ENCODE data around the gene PHLDA2.
"Not testable (repeated sequence)": the region's sequence is repeated elsewhere in the genome, so short reads cannot be mapped to it uniquely, and the experiment has no call there.

Gene PHLDA2

GRCh38 chr11:2942447-2942846, 13.2 kb upstream of the PHLDA2 start:
- DNase-seq (no peak), ATAC-seq (replicated peaks) (no peak)
- H3K27me3 Mint-ChIP-seq, result no peaks in the 10 kb centered on the region
- H3K27ac Mint-ChIP-seq, result no peak overlapping the region
- peaks cover 19 to 29% of the 10 kb centered on the region in 2 donors for H3K4me1 Mint-ChIP-seq (ENCODE audit: low read depth in 2 of 2)
- peaks cover 4 to 19% of the 10 kb centered on the region in 2 donors for H3K9me3 Mint-ChIP-seq
- peaks cover 68% of the 10 kb centered on the region for H3K36me3 Mint-ChIP-seq (ENCODE audit: insufficient read depth)
- no peak overlapping the region for H3K4me3 Mint-ChIP-seq

GRCh38 chr11:2940921-2941821, 12.0 kb upstream of the PHLDA2 start:
- Mint-ChIP-seq H3K4me3 (no peak overlapping the region), H3K4me1 (ENCODE audit: low read depth in 2 of 2) (peaks cover 19 to 25% of the 10 kb centered on the region in 2 donors), H3K27ac (peak overlapping the region; percentile 77 to 94), H3K9me3 (peaks cover 6 to 23% of the 10 kb centered on the region in 2 donors), H3K27me3 (no peaks in the 10 kb centered on the region), H3K36me3 (ENCODE audit: insufficient read depth) (peaks cover 64% of the 10 kb centered on the region)
- DNase-seq (no peak), ATAC-seq (replicated peaks) (no peak)

GRCh38 chr11:2940147-2940920, 11.1 kb upstream of the PHLDA2 start:
- H3K36me3 Mint-ChIP-seq (ENCODE audit: insufficient read depth), result peaks cover 57% of the 10 kb centered on the region
- H3K4me3 Mint-ChIP-seq, result peak overlapping the region in 1 of 2 donors; percentile 6
- ATAC-seq (replicated peaks) (peak; percentile 80), DNase-seq (no peak)
- peaks cover 10 to 17% of the 10 kb centered on the region in 2 donors for H3K4me1 Mint-ChIP-seq (ENCODE audit: low read depth in 2 of 2)
- H3K27ac Mint-ChIP-seq, result peak overlapping the region; percentile 77 to 94
- peaks cover 6 to 23% of the 10 kb centered on the region in 2 donors for H3K9me3 Mint-ChIP-seq
- H3K27me3 Mint-ChIP-seq, result no peaks in the 10 kb centered on the region

GRCh38 chr11:2938458-2939418, 9.5 kb upstream of the PHLDA2 start:
- Mint-ChIP-seq H3K9me3 (peaks cover 6 to 23% of the 10 kb centered on the region in 2 donors), H3K27ac (peak overlapping the region; percentile 86 to 94), H3K4me3 (peak overlapping the region; percentile 42 to 47), H3K36me3 (ENCODE audit: insufficient read depth) (peaks cover 49% of the 10 kb centered on the region)
- H3K27me3 Mint-ChIP-seq; H3K4me1 Mint-ChIP-seq (ENCODE audit: low read depth in 2 of 2); ATAC-seq (replicated peaks); DNase-seq: not testable (repeated sequence)

- not testable (repeated sequence) for ATAC-seq (replicated peaks); DNase-seq; H3K27me3 Mint-ChIP-seq
- Mint-ChIP-seq H3K4me1 (ENCODE audit: low read depth in 2 of 2) (peaks cover 3 to 14% of the 10 kb centered on the region in 2 donors), H3K4me3 (peak overlapping the region; percentile 42 to 47), H3K9me3 (peaks cover 6 to 23% of the 10 kb centered on the region in 2 donors), H3K36me3 (ENCODE audit: insufficient read depth) (peaks cover 43% of the 10 kb centered on the region), H3K27ac (peak overlapping the region; percentile 78 to 94)
These were observed 8.6 kb upstream of the PHLDA2 start for GRCh38 chr11:2937641-2938457.

GRCh38 chr11:2934611-2935239, 5.5 kb upstream of the PHLDA2 start:
- ATAC-seq (replicated peaks) (no peak), DNase-seq (no peak)
- Mint-ChIP-seq H3K4me3 (no peak overlapping the region), H3K9me3 (peaks cover 6 to 23% of the 10 kb centered on the region in 2 donors), H3K36me3 (ENCODE audit: insufficient read depth) (peaks cover 38% of the 10 kb centered on the region), H3K27ac (no peak overlapping the region), H3K4me1 (ENCODE audit: low read depth in 2 of 2) (peaks cover 7 to 20% of the 10 kb centered on the region in 2 donors), H3K27me3 (peaks cover 6 to 10% of the 10 kb centered on the region in 2 donors)

- DNase-seq (no peak), ATAC-seq (replicated peaks) (no peak)
- Mint-ChIP-seq H3K4me1 (ENCODE audit: low read depth in 2 of 2) (peaks cover 8 to 20% of the 10 kb centered on the region in 2 donors), H3K36me3 (ENCODE audit: insufficient read depth) (peaks cover 34% of the 10 kb centered on the region), H3K27me3 (peaks cover 6 to 10% of the 10 kb centered on the region in 2 donors), H3K27ac (peak overlapping the region in 1 of 2 donors; percentile 73), H3K9me3 (peaks cover 6 to 20% of the 10 kb centered on the region in 2 donors), H3K4me3 (no peak overlapping the region)
These were observed 4.9 kb upstream of the PHLDA2 start for GRCh38 chr11:2934021-2934550.

GRCh38 chr11:2933375-2934020, 4.3 kb upstream of the PHLDA2 start:
- peak overlapping the region in 1 of 2 donors; percentile 14 for H3K4me3 Mint-ChIP-seq

GRCh38 chr11:2932850-2933251, 3.6 kb upstream of the PHLDA2 start:
- Mint-ChIP-seq H3K36me3 (ENCODE audit: insufficient read depth) (peaks cover 24% of the 10 kb centered on the region), H3K9me3 (peaks cover 2 to 8% of the 10 kb centered on the region in 2 donors), H3K27ac (peak overlapping the region in 1 of 2 donors; percentile 73), H3K27me3 (peaks cover 6 to 18% of the 10 kb centered on the region in 2 donors), H3K4me1 (ENCODE audit: low read depth in 2 of 2) (peaks cover 14 to 24% of the 10 kb centered on the region in 2 donors), H3K4me3 (no peak overlapping the region)
- DNase-seq, result no peak
- peak; percentile 19 for ATAC-seq (replicated peaks)

More at GRCh38 chr11:2933375-2934020, 4.3 kb upstream of the PHLDA2 start:
- Mint-ChIP-seq H3K4me1 (ENCODE audit: low read depth in 2 of 2) (peaks cover 10 to 19% of the 10 kb centered on the region in 2 donors), H3K9me3 (peaks cover 3 to 14% of the 10 kb centered on the region in 2 donors), H3K27ac (peak overlapping the region in 1 of 2 donors; percentile 73), H3K27me3 (peaks cover 6 to 12% of the 10 kb centered on the region in 2 donors), H3K36me3 (ENCODE audit: insufficient read depth) (peaks cover 31% of the 10 kb centered on the region)
- DNase-seq (peak in 2 of 3 experiments; percentile 49 to 54), ATAC-seq (replicated peaks) (peak; percentile 71)

- DNase-seq (no peak), ATAC-seq (replicated peaks) (no peak)
- Mint-ChIP-seq H3K4me3 (no peak overlapping the region), H3K4me1 (ENCODE audit: low read depth in 2 of 2) (peaks cover 15 to 28% of the 10 kb centered on the region in 2 donors), H3K9me3 (no peaks in the 10 kb centered on the region), H3K36me3 (ENCODE audit: insufficient read depth) (peaks cover 16% of the 10 kb centered on the region), H3K27ac (peak overlapping the region in 1 of 2 donors; percentile 73), H3K27me3 (peaks cover 6 to 26% of the 10 kb centered on the region in 2 donors)
These were observed 2.8 kb upstream of the PHLDA2 start for GRCh38 chr11:2931771-2932738.
